ENCODE measurements around the gene PREX1.

PREX1 gene

DNA sequence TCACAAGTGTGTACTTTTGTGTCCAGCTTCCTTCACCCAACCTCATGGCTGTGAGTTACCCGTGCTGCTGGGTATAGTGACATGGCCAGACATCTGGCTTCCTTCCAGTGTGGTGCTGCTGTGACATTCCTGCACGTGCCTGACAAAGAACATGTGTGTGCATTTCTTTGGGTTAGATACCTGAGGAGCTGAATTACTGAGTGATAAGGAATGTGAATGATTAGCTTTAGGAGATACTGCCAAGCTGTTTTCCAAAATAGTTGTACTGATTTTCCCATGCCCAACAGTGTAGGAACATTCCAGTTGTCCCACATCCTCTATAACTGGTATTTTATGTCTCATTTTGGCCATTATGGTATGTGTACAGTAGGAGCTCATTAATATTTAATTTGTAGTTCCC is 132.5 kb downstream of the PREX1 start:
- no peak for DNase-seq (ENCODE audit: low read depth)
- H3K4me3 ChIP-seq (ENCODE audit: low read depth, low read length) = no peak overlapping the region
- TF ChIP-seq, protein P1, sequence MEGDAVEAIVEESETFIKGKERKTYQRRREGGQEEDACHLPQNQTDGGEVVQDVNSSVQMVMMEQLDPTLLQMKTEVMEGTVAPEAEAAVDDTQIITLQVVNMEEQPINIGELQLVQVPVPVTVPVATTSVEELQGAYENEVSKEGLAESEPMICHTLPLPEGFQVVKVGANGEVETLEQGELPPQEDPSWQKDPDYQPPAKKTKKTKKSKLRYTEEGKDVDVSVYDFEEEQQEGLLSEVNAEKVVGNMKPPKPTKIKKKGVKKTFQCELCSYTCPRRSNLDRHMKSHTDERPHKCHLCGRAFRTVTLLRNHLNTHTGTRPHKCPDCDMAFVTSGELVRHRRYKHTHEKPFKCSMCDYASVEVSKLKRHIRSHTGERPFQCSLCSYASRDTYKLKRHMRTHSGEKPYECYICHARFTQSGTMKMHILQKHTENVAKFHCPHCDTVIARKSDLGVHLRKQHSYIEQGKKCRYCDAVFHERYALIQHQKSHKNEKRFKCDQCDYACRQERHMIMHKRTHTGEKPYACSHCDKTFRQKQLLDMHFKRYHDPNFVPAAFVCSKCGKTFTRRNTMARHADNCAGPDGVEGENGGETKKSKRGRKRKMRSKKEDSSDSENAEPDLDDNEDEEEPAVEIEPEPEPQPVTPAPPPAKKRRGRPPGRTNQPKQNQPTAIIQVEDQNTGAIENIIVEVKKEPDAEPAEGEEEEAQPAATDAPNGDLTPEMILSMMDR (IDR thresholded peaks at IDR 0.05; ENCODE audit: low read depth, low read length) = no peak
- no peak for TF ChIP-seq POLR2A (IDR thresholded peaks at IDR 0.05; ENCODE audit: extremely low read depth, insufficient read length)
- TF ChIP-seq, protein P2, sequence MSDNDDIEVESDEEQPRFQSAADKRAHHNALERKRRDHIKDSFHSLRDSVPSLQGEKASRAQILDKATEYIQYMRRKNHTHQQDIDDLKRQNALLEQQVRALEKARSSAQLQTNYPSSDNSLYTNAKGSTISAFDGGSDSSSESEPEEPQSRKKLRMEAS (IDR thresholded peaks at IDR 0.05; ENCODE audit: low read depth, low read length) = no peak
- no peak for TF ChIP-seq MYC (IDR thresholded peaks at IDR 0.05; ENCODE audit: low read depth, low read length)

DNA sequence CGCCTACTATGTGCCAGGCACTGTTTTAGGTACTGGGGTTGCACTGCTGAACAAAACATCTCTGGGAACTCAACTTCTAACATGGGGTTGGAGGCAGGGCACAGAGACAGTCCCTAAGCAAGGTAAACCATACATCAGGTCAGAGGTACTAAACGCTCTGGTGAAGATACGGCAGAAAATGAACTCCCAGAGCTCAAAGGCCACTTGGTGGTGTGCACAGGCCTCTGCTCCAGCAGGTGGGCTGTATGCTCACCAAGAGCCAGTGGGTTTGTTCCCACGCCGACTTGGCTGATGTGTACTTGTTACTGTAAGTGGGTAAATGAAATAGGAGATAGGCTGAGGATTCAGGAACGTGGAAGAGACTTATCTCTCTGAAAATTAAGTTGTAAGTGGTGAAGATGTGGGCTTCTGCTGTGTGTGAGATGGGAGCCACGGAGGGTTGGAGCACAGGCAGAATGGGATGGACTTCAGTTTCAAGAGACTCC is 133.4 kb downstream of the PREX1 start:
- no peak for DNase-seq (ENCODE audit: low read depth)
- no peak for TF ChIP-seq POLR2A (IDR thresholded peaks at IDR 0.05; ENCODE audit: extremely low read depth, insufficient read length)
- TF ChIP-seq, protein P2 (IDR thresholded peaks at IDR 0.05; ENCODE audit: low read depth, low read length) = no peak

DNA sequence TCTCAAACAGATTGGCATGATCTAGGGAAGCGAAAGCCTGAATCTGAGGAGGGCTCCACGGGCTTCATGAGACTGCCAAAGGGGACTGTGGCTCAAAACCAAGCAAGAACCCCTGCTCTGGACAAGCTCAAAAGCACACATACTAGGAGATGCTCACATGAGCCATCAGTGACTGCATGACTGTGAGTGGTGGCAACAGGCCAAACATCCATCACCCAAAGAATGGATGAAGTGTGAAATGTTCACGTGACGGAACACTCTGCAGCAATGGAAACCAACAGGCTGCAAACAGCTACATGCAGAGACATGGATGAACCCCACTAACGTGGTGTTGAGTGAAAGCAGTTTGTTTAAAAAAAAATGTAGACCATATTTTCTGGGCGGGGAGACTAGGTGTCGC is 136.3 kb downstream of the PREX1 start:
- TF ChIP-seq POLR2A (IDR thresholded peaks at IDR 0.05; ENCODE audit: extremely low read depth, insufficient read length) (no peak), MYC (IDR thresholded peaks at IDR 0.05; ENCODE audit: low read depth, low read length) (no peak)
- TF ChIP-seq, protein P2 (IDR thresholded peaks at IDR 0.05; ENCODE audit: low read depth, low read length) = no peak
- TF ChIP-seq, protein P1 (IDR thresholded peaks at IDR 0.05; ENCODE audit: low read depth, low read length) = no peak
- no peak for DNase-seq (ENCODE audit: low read depth)
- H3K4me3 ChIP-seq (ENCODE audit: low read depth, low read length) = no peak overlapping the region

More for the DNA sequence above, 133.4 kb downstream of the PREX1 start:
- no peak overlapping the region for H3K4me3 ChIP-seq (ENCODE audit: low read depth, low read length)

DNA sequence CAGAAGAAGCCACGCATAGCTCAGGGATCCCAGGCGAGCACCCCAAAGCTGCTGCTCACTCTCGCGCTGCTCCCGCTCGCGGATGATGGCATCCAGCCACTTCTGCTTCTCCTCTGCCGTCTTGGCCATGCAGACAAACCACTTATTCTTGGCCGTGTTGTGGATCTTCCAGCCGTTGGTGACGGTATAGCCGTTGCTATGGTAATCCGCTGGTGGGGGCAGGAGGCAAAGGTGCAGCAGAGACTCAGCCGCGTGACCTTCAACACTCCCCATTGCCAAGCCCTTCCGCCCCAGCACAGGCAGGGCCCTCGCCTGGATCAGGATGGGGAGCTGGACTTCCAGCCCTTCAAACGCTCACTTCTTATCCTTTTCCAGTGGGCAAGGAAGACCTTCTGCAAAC is 136.9 kb downstream of the PREX1 start:
- no peak overlapping the region for H3K4me3 ChIP-seq (ENCODE audit: low read depth, low read length)
- TF ChIP-seq MYC (IDR thresholded peaks at IDR 0.05; ENCODE audit: low read depth, low read length) = no peak
- DNase-seq (ENCODE audit: low read depth) = no peak

DNA sequence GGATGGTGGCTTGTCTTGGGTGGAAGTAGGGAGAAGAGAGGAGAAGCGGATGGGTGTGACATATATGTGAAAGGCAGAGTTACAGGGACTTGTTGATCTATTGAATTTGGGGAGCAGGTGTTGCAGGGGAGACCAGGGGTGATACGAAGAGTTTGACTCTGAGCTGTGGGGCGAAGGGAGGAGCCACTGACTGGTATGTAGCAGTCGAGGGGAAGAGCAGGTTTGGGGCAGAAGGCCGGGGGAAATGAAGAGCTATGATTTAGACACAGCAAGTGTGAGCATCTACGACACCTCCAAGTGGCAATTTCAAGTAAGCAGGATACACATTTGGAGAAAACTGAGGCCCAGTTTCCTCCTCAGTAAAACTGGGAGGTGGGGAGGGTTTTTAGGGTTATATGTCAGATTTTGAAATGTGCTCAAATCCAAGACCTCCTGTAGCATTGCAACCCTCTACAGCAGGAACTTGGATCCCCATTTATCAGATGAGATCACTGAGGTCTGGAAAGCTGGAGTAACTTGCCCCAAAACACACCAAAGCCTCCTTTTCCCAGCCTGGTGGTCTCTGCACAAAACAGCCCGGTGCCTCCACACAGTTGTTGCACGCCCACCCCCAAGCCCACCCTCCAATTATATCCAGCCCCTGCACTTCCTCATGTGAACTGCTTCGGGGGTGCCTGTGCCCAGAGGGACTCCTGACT is 137.8 kb downstream of the PREX1 start:
- TF ChIP-seq, protein P2 (IDR thresholded peaks at IDR 0.05; ENCODE audit: low read depth, low read length) = no peak
- TF ChIP-seq POLR2A (IDR thresholded peaks at IDR 0.05; ENCODE audit: extremely low read depth, insufficient read length) (no peak), MYC (IDR thresholded peaks at IDR 0.05; ENCODE audit: low read depth, low read length) (no peak)
- TF ChIP-seq, protein P1 (IDR thresholded peaks at IDR 0.05; ENCODE audit: low read depth, low read length) = no peak
- H3K4me3 ChIP-seq (ENCODE audit: low read depth, low read length) = no peak overlapping the region
- no peak for DNase-seq (ENCODE audit: low read depth)

DNA sequence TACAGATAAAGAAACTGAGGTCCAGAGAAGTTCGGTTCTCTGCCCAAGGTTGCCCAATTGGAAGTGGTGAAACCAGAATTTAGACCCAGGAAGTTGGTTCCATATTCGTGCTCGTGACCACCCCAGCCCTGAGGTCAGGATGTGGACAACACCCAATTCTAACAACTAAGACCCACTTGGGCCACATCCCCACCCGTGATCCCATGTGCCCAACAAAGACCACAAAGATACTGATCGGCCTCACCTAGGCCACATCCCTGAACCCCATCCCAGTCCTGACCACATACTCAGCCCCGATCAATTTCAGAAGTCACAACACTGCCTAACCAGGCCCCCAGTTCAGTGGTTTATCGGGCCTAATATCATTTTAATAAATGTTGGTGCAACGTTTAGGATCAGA is 138.4 kb downstream of the PREX1 start:
- H3K4me3 ChIP-seq (ENCODE audit: low read depth, low read length) = no peak overlapping the region
- TF ChIP-seq MYC (IDR thresholded peaks at IDR 0.05; ENCODE audit: low read depth, low read length) = no peak
- TF ChIP-seq POLR2A (IDR thresholded peaks at IDR 0.05; ENCODE audit: extremely low read depth, insufficient read length) = no peak
- TF ChIP-seq, protein P1 (IDR thresholded peaks at IDR 0.05; ENCODE audit: low read depth, low read length) = no peak

DNA sequence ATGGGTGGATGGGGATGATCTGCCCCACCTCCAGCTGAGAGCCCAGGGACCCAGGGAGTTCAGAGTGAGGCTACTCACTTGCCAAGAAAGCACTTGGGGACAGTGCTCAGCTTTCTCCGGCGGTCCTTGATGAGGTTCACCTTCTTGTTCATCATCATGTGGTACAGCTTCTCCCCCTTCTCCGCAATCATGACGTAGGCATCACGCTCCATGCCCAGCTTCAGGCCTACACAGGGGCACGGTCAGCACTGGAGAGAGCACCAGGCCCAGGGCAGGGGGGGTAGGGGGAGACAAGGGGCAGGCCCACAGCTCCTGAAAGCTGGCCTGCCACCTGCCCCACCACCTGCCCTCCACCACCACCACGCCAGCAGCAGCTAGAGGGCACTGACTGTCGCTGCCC is 139.2 kb downstream of the PREX1 start:
- no peak for DNase-seq (ENCODE audit: low read depth)
- TF ChIP-seq MYC (IDR thresholded peaks at IDR 0.05; ENCODE audit: low read depth, low read length) (no peak), POLR2A (IDR thresholded peaks at IDR 0.05; ENCODE audit: extremely low read depth, insufficient read length) (no peak)
- TF ChIP-seq, protein P1 (IDR thresholded peaks at IDR 0.05; ENCODE audit: low read depth, low read length) = no peak
- TF ChIP-seq, protein P2 (IDR thresholded peaks at IDR 0.05; ENCODE audit: low read depth, low read length) = no peak

More for the DNA sequence above, 138.4 kb downstream of the PREX1 start:
- no peak for DNase-seq (ENCODE audit: low read depth)

More for the DNA sequence above, 139.2 kb downstream of the PREX1 start:
- no peak overlapping the region for H3K4me3 ChIP-seq (ENCODE audit: low read depth, low read length)
